Fibroblast of lung (primary cell): ENCODE results near the gene UBE2QL1. TPM values are rescaled to one million over a fixed set of nuclear protein-coding genes. Genes with fewer than 3 reads are reported as not detected.

ENCODE experiments used
- DNase-seq, 2 donors: peaks; one replicate each; pipeline versions ENCODE4 v3.0.0 to v3.0.0-alpha.2; 2010; ENCODE audit warnings: low read depth in 2 of 2
- H2AFZ ChIP-seq: 2 replicates; pipeline ENCODE4 v1.5.1; 2012; ENCODE audit warnings: low read length, control low read depth, inconsistent platforms
- H3K27ac ChIP-seq: 2 replicates; pipeline ENCODE4 v1.5.1; 2011; ENCODE audit warnings: low read length, control low read depth; ENCODE audit not compliant: insufficient read depth
- H3K27me3 ChIP-seq: 2 replicates; pipeline ENCODE4 v1.5.1; 2011; ENCODE audit warnings: mild to moderate bottlenecking, low read length; ENCODE audit not compliant: control insufficient read depth, insufficient read depth
- H3K36me3 ChIP-seq: 2 replicates; pipeline ENCODE4 v1.5.1; 2011; ENCODE audit warnings: low read length; ENCODE audit not compliant: control insufficient read depth, insufficient read depth
- H3K4me1 ChIP-seq: 2 replicates; pipeline ENCODE4 v1.5.1; 2011; ENCODE audit warnings: low read length; ENCODE audit not compliant: control insufficient read depth, insufficient read depth; ENCODE audit errors: extremely low read depth
- H3K4me2 ChIP-seq: 2 replicates; pipeline ENCODE4 v1.5.1; 2011; ENCODE audit warnings: low read length, control low read depth; ENCODE audit not compliant: insufficient read depth; ENCODE audit errors: extremely low read depth
- H3K4me3 ChIP-seq, 4 experiments: fragments of 200-600 bp in 1 of 4; sonication (generic) in 1 of 4; replicated peaks in 1 of 4; 2 replicates each; pipeline ENCODE4 v1.5.1; 2011 to 2016; ENCODE audit warnings: low read length in 4 of 4, low read depth in 3 of 4, mild to moderate bottlenecking in 3 of 4, control low read depth in 2 of 4, inconsistent platforms in 1 of 4, mixed read lengths in 1 of 4; ENCODE audit not compliant: insufficient read depth in 1 of 4; ENCODE audit errors: control extremely low read depth in 1 of 4
- H3K79me2 ChIP-seq: 2 replicates; pipeline ENCODE4 v1.5.1; 2012; ENCODE audit warnings: mild to moderate bottlenecking, low read length, inconsistent platforms; ENCODE audit not compliant: control insufficient read depth, insufficient read depth
- H3K9ac ChIP-seq: 2 replicates; pipeline ENCODE4 v1.5.1; 2011; ENCODE audit warnings: mild to moderate bottlenecking, low read length, control low read depth; ENCODE audit not compliant: insufficient read depth
- H3K9me3 ChIP-seq: 2 replicates; pipeline ENCODE4 v1.5.1; 2012; ENCODE audit warnings: low read depth, low read length; ENCODE audit not compliant: control insufficient read depth, insufficient read depth
- H4K20me1 ChIP-seq: 2 replicates; pipeline ENCODE4 v1.5.1; 2011; ENCODE audit warnings: low read length; ENCODE audit not compliant: control insufficient read depth, insufficient read depth; ENCODE audit errors: extremely low read depth
- CTCF ChIP-seq, 2 donors: IDR thresholded peaks in 1 of 2; conservative IDR thresholded peaks in 1 of 2; 1 replicate in 1 of 2; 2 replicates in 1 of 2; pipeline ENCODE4 v1.5.1; 2011 to 2012; ENCODE audit warnings: low read length in 2 of 2, control low read depth in 1 of 2, inconsistent platforms in 1 of 2, low read depth in 1 of 2, mild to moderate bottlenecking in 1 of 2
- EZH2 ChIP-seq: IDR thresholded peaks from 2 replicates; pipeline ENCODE4 v1.5.1; 2012; ENCODE audit warnings: low read length, control low read depth, mild to moderate bottlenecking; ENCODE audit errors: missing control alignments
- polyA plus RNA-seq, 2 donors: library from polyadenylated mRNA; depleted of rRNA in 1 of 2; stranded (reverse) in 1 of 2; unstranded in 1 of 2; fragments of >200 nt; gene quantifications; 2 replicates each; pipeline ENCODE4 v1.2.1, GENCODE V29; 2011 to 2012; ENCODE audit warnings: missing spikeins in 1 of 2
- total RNA-seq: library from RNA; depleted of rRNA; stranded (reverse); fragments of >200 nt; gene quantifications from 2 replicates; pipeline ENCODE4 v1.2.1, GENCODE V29; 2014

The UBE2QL1 gene
- total and polyA plus RNA-seq, 2 donors (not counting 1 experiment from before 2014, with no cell fraction given), result not detected

- TF ChIP-seq CTCF (conservative IDR thresholded peaks at IDR 0.05 in 1 of 2, IDR thresholded peaks at IDR 0.05 in 1 of 2; ENCODE audit: low read depth in 1 of 2, low read length in 2 of 2) (no peak), EZH2 (no peak)
These were observed 13.9 kb upstream of the UBE2QL1 start for GRCh38 chr5:6434731-6435130.

GRCh38 chr5:6435356-6435755 is 13.3 kb upstream of the UBE2QL1 start:
- Histone ChIP-seq H3K4me2 (no peak overlapping the region), H3K4me3 (no peak overlapping the region), H3K4me1 (no peaks in the 10 kb centered on the region), H3K9ac (no peak overlapping the region), H2AFZ (no peak overlapping the region), H4K20me1 (no peaks in the 10 kb centered on the region), H3K79me2 (no peaks in the 10 kb centered on the region), H3K27me3 (no peaks in the 10 kb centered on the region), H3K9me3 (no peaks in the 10 kb centered on the region), H3K27ac (no peak overlapping the region), H3K36me3 (no peaks in the 10 kb centered on the region)
- TF ChIP-seq EZH2 (no peak), CTCF (conservative IDR thresholded peaks at IDR 0.05 in 1 of 2, IDR thresholded peaks at IDR 0.05 in 1 of 2; ENCODE audit: low read depth in 1 of 2, low read length in 2 of 2) (peak in 1 of 2 donors; percentile 9)
- DNase-seq, result no peak

More at GRCh38 chr5:6434731-6435130, 13.9 kb upstream of the UBE2QL1 start:
- Histone ChIP-seq H3K9ac (no peak overlapping the region), H4K20me1 (no peaks in the 10 kb centered on the region), H3K4me2 (no peak overlapping the region), H3K4me3 (no peak overlapping the region), H2AFZ (no peak overlapping the region), H3K36me3 (no peaks in the 10 kb centered on the region), H3K27ac (no peak overlapping the region), H3K27me3 (no peaks in the 10 kb centered on the region), H3K4me1 (no peaks in the 10 kb centered on the region), H3K79me2 (no peaks in the 10 kb centered on the region), H3K9me3 (no peaks in the 10 kb centered on the region)
- no peak for DNase-seq

DNA sequence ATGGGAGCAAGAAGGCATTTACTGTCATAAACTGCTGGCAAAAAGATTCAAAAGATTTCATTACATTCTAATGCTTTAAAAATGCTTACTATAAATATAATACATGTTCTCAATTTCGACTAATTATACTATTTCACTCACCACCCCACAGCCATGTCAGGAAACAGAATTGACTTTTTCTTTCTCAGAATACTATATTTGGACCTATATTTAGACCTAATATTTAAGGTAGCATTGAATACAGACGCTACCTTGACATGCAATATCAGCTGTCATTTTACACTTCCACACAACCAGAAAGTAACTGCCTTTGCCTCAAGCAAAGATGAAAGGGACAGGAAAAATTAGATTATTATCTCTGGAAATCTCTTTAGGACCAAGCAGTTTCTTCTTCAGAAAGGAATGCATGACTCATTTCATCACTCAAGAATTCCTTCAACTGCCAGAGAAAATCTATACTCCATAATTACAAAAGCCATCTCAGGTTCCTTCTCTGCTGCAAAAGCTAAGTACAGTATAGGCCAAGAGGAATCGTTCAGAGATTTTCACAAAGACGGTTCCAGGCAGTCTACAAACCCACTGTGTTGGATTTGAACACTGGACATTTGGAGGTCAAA is 11.8 kb upstream of the UBE2QL1 start:
- H3K4me3 ChIP-seq, result no peak overlapping the region
- no peaks in the 10 kb centered on the region for H3K36me3 ChIP-seq
- H3K9ac ChIP-seq, result no peak overlapping the region
- no peak overlapping the region for H3K27ac ChIP-seq
- no peaks in the 10 kb centered on the region for H4K20me1 ChIP-seq
- DNase-seq, result no peak
- no peaks in the 10 kb centered on the region for H3K27me3 ChIP-seq
- H3K4me1 ChIP-seq, result no peaks in the 10 kb centered on the region
- no peak for TF ChIP-seq CTCF (conservative IDR thresholded peaks at IDR 0.05 in 1 of 2, IDR thresholded peaks at IDR 0.05 in 1 of 2; ENCODE audit: low read depth in 1 of 2, low read length in 2 of 2)
- no peak for TF ChIP-seq EZH2
- no peak overlapping the region for H2AFZ ChIP-seq
- H3K79me2 ChIP-seq, result no peaks in the 10 kb centered on the region
- H3K9me3 ChIP-seq, result no peaks in the 10 kb centered on the region
- H3K4me2 ChIP-seq, result no peak overlapping the region
